Heart left ventricle (tissue), 16 donors: ENCODE results near the gene RFC5. TPM values are rescaled to one million over a fixed set of nuclear protein-coding genes. Genes with fewer than 3 reads are reported as not detected.

ENCODE experiments used
- ATAC-seq, 4 donors: fragments of 200-7000 bp; cut with Tn5 transposase; one replicate each; pipeline ENCODE4 v1.9.1; 2020 to 2022; ENCODE audit warnings: moderate library complexity in 4 of 4, mild to moderate bottlenecking in 3 of 4, moderate number of reproducible peaks in 1 of 4
- DNase-seq, 5 donors: peaks; one replicate each; pipeline ENCODE4 v3.0.0-alpha.2; 2020
- H3K27ac ChIP-seq, 12 donors: fragments of 200-600 bp; sonication (generic) in 4 of 12; one replicate each; pipeline versions ENCODE4 v1.5.0 to v1.8.0; 2016 to 2022; ENCODE audit warnings: mild to moderate bottlenecking in 2 of 12
- H3K27me3 ChIP-seq, 9 donors: fragments of 200-600 bp; sonication (generic) in 2 of 9; one replicate each; pipeline versions ENCODE4 v1.5.1 to v1.8.0; 2016 to 2022; ENCODE audit warnings: mild to moderate bottlenecking in 3 of 9
- H3K36me3 ChIP-seq, 9 donors: fragments of 200-600 bp; sonication (generic) in 2 of 9; one replicate each; pipeline versions ENCODE4 v1.5.0 to v1.8.0; 2018 to 2022; ENCODE audit warnings: mild to moderate bottlenecking in 2 of 9
- H3K4me1 ChIP-seq, 12 donors: fragments of 200-600 bp; sonication (generic) in 4 of 12; one replicate each; pipeline versions ENCODE4 v1.5.0 to v1.8.0; 2016 to 2022; ENCODE audit warnings: mild to moderate bottlenecking in 3 of 12
- H3K4me3 ChIP-seq, 12 donors: fragments of 200-600 bp; sonication (generic) in 4 of 12; one replicate each; pipeline versions ENCODE4 v1.5.0 to v1.8.0; 2017 to 2022; ENCODE audit warnings: mild to moderate bottlenecking in 9 of 12, moderate library complexity in 4 of 12
- H3K9me3 ChIP-seq, 12 donors: fragments of 200-600 bp; sonication (generic) in 4 of 12; one replicate each; pipeline versions ENCODE4 v1.5.0 to v1.8.0; 2016 to 2022; ENCODE audit warnings: mild to moderate bottlenecking in 1 of 12
- POLR2A ChIP-seq, 2 donors: fragments of 450-650 bp; IDR thresholded peaks; one replicate each; pipeline ENCODE4 v1.6.1; 2017; ENCODE audit warnings: antibody characterized with exemption in 2 of 2, mild to moderate bottlenecking in 2 of 2, moderate library complexity in 2 of 2
- WGBS, 4 donors: extraction: QIAGEN DNeasy Blood & Tissue Kit in 2 of 4; methylation state at CpG; one replicate each; pipeline versions ENCODE4 v1.1.5 to v1.1.7; 2013 to 2018; 5-methylcytosine and 5-hydroxymethylcytosine counted together
- intact Hi-C, 10 donors: fragments of 100-400 bp; cut with DNase I; formaldehyde crosslinking; loops; one replicate each; pipeline versions ENCODE4 v1.11.1 to v1.14.2; 2022
- long read RNA-seq, 3 donors: library from polyadenylated mRNA; unstranded; transcript quantifications; one replicate each; pipeline ENCODE4 v2.0.0, GENCODE V29; 2020 to 2021
- polyA plus RNA-seq, 2 donors: library from polyadenylated mRNA; stranded (reverse); fragments of 200-250 nt; gene quantifications; one replicate each; pipeline ENCODE4 v1.2.3, GENCODE V29; 2013
- total RNA-seq, 9 donors: library from RNA; depleted of rRNA in 2 of 9; stranded (reverse); fragments of >200 nt in 2 of 9; fragmentation: NEBNext Ultra II Directional in 3 of 9; extraction: Animal tissue kit (Norgen Biotek cat#: 25700) in 3 of 9; gene quantifications; one replicate each; pipeline versions ENCODE4 v1.1.0 to v1.2.4, GENCODE V29; 2016 to 2023
- TF ChIP-seq, protein P1 (sequence below), 12 donors: fragments of 200-600 bp; sonication (generic) in 4 of 12; IDR thresholded peaks; one replicate each; pipeline versions ENCODE4 v1.5.0 to v1.8.0; 2018 to 2022; ENCODE audit warnings: antibody characterized with exemption in 12 of 12, mild to moderate bottlenecking in 5 of 12
- donor health status: ischemic (EF 13 %, LVEDD 7.1; RV severe dilation, severe dysfunction).
- donor health status: healthy with polysubstance abuse.
- donor health status: DM: no; HTN: yes; CAD: no.
- donor health status: DM: no; HTN: no; CAD: no.
- donor health status: ischemic (EF 25% LVEDD 6.9; RV normal size, moderate dysfunction).
- donor health status: ischemic (EF 25% LVEDD 5.7; RV mildly dilated, moderate dysfunction).
- donor health status: healthy.
- donor health status: DM: yes; HTN: yes; CAD: no.
- donor health status: ischemic (EF 35%, LVEDD 5.7; RV mildly dilated, moderate dysfunction).
- donor health status: nonischemic (EF 11% LVEDD 7.7; RV severe dilation, severe dysfunction).
- donor health status: DM: yes; HTN: yes; CAD: no.
- donor health status: PGD.
- donor health status: ischemic (EF 29% LVEDD 5.4; RV normal size, mild dysfunction).
- donor health status: nonischemic (EF 23%, LVEDD 6.1; RV moderate dilation, normal function).

RFC5 gene, protein sequence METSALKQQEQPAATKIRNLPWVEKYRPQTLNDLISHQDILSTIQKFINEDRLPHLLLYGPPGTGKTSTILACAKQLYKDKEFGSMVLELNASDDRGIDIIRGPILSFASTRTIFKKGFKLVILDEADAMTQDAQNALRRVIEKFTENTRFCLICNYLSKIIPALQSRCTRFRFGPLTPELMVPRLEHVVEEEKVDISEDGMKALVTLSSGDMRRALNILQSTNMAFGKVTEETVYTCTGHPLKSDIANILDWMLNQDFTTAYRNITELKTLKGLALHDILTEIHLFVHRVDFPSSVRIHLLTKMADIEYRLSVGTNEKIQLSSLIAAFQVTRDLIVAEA
- 1 to 10 TPM; 3.5 to 6.9 (median 4.7) TPM for total RNA-seq
- 1 to 10 TPM; 2.3 to 8.2 TPM for polyA plus RNA-seq
- long read RNA-seq, donor 1, partial matches to known transcripts, result 0 of 4 reads
- long read RNA-seq, donor 1, other reads (novel, unspliced or antisense), result 3 of 4 reads
- long read RNA-seq, donor 2, transcript RFC5-204 (11 exons, 1,655 nt), result major isoform, 10 of 19 reads
- long read RNA-seq, donor 2, partial matches to known transcripts, result 2 of 19 reads
- long read RNA-seq, donor 2, other reads (novel, unspliced or antisense), result 7 of 19 reads
- long read RNA-seq, donor 3, partial matches to known transcripts, result 0 of 6 reads
- long read RNA-seq, donor 3, other reads (novel, unspliced or antisense), result 2 of 6 reads

DNA sequence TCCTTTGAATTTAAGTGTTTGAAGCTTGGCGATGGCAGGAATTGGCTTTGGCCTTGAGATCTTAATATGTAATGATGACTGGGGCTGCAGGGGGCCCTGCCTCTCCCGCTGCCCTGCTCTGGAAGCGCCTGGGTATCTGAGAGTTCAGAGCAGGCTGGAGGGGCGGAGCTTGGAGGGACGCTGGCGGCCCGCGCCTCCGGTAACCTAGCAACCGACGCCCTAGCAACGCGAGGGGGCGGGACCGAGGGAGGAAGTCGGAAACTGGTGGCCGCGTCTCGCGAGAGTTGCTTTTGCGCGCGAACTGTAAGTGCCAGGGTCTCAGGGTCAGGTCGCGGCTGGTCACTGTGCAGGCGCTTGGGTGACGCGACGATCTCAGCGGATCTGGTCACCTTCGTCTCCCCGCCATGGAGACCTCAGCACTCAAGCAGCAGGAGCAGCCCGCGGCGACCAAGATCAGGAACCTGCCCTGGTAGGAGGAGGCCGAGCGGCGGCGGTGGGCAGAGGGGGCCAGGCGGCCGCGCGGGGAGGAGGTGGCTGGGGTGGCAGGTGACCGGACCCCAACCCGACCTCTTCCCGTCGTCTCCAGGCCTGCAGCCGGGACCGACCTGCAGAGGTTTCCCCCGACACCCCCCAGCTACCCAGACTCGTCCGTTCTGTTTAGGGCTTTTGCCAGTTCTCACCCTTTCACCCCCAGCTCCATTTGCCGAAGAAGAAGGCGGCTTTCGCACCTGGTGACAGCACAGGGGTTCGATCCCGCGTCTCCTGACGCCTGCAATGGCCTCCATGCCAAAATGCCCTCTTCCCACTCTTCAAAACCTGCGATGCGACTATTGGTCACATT lies at the start of gene RFC5:
TSS of gene RFC5 (plus strand) at position 280 of the 841 bp plus-strand sequence. CDS start at position 405, 125 bp downstream.
- peak within 1 kb of the TSS; percentile 73 to 99 (median 88) for H3K4me3 ChIP-seq
- H3K27me3 ChIP-seq, result no peaks in the 10 kb centered on the region
- ATAC-seq (peak; percentile 99 to 100 (median 100)), DNase-seq (peak; percentile 98 to 99 (median 99))
- H3K27ac ChIP-seq, result peak within 1 kb of the TSS in 7 of 12 donors; percentile 5 to 73 (median 55)
- TF ChIP-seq POLR2A (IDR thresholded peaks at IDR 0.05), result peak in 1 of 2 donors; percentile 20
- TF ChIP-seq, protein P1, sequence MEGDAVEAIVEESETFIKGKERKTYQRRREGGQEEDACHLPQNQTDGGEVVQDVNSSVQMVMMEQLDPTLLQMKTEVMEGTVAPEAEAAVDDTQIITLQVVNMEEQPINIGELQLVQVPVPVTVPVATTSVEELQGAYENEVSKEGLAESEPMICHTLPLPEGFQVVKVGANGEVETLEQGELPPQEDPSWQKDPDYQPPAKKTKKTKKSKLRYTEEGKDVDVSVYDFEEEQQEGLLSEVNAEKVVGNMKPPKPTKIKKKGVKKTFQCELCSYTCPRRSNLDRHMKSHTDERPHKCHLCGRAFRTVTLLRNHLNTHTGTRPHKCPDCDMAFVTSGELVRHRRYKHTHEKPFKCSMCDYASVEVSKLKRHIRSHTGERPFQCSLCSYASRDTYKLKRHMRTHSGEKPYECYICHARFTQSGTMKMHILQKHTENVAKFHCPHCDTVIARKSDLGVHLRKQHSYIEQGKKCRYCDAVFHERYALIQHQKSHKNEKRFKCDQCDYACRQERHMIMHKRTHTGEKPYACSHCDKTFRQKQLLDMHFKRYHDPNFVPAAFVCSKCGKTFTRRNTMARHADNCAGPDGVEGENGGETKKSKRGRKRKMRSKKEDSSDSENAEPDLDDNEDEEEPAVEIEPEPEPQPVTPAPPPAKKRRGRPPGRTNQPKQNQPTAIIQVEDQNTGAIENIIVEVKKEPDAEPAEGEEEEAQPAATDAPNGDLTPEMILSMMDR (IDR thresholded peaks at IDR 0.05), result peak in 1 of 12 donors; percentile 4
- H3K9me3 ChIP-seq, result no peaks in the 10 kb centered on the region
- 0 to 1% (median 0%) methylated on average over 50 to 61 of the region's 61 CpGs for WGBS, 4 donors
- intact Hi-C loops, result loop anchor here in 4 of 10 donors (1.0 to 10.0 kb wide), 5 partner anchors 44 to 142 kb away; partner anchors contain the start of gene WSB2 (in 3 of the 4)
- peaks cover 0 to 19% (median 10%) of the 10 kb centered on the region in 12 donors for H3K4me1 ChIP-seq
- H3K36me3 ChIP-seq, result peaks cover 0 to 31% (median 21%) of the 10 kb centered on the region in 9 donors

- TF ChIP-seq, protein P1 (IDR thresholded peaks at IDR 0.05), result no peak
- TF ChIP-seq POLR2A (IDR thresholded peaks at IDR 0.05), result no peak
- DNase-seq (no peak), ATAC-seq (no peak)
- H3K9me3 ChIP-seq, result peaks cover 0 to 19% (median 6%) of the 10 kb centered on the region in 12 donors
- 25 to 40% (median 29%) methylated on average over 4 of the region's 4 CpGs for WGBS, 4 donors
- intact Hi-C loops, result no loop called here
- H3K4me1 ChIP-seq, result peaks cover 0 to 10% (median 0%) of the 10 kb centered on the region in 12 donors
- H3K27me3 ChIP-seq, result peaks cover 10 to 64% (median 38%) of the 10 kb centered on the region in 9 donors
- H3K36me3 ChIP-seq, result no peaks in the 10 kb centered on the region
- H3K4me3 ChIP-seq, result no peak overlapping the region
- no peak overlapping the region for H3K27ac ChIP-seq
These were observed 49.5 kb upstream of the RFC5 start for GRCh38 chr12:117967043-117967442.

GRCh38 chr12:117967512-117967911 lies 49.0 kb upstream of the RFC5 start:
- peaks cover 0 to 22% (median 6%) of the 10 kb centered on the region in 12 donors for H3K9me3 ChIP-seq
- no peak overlapping the region for H3K27ac ChIP-seq
- no peaks in the 10 kb centered on the region for H3K36me3 ChIP-seq
- WGBS, 4 donors, result 10 to 25% (median 15%) methylated on average over 12 of the region's 12 CpGs
- ATAC-seq, result no peak
- no peak overlapping the region for H3K4me3 ChIP-seq
- H3K4me1 ChIP-seq, result peaks cover 0 to 10% (median 0%) of the 10 kb centered on the region in 12 donors
- peaks cover 10 to 64% (median 38%) of the 10 kb centered on the region in 9 donors for H3K27me3 ChIP-seq
- no peak for DNase-seq
- no peak for TF ChIP-seq POLR2A (IDR thresholded peaks at IDR 0.05)
- TF ChIP-seq, protein P1 (IDR thresholded peaks at IDR 0.05), result no peak
- intact Hi-C loops, result no loop called here
